NOMO-1 treated with dmso at 0.1 percent for 144 hours (cell line): ENCODE results near the gene RAD51B.

Experiments
- DNase-seq: peaks from one replicate; lab custom pipeline; 2025; ENCODE audit not compliant: unreplicated experiment; lab: John Stamatoyannopoulos, UW

The RAD51B gene

GRCh38 chr14:68771631-68772030, 952.1 kb downstream of the RAD51B start:
- no peak for DNase-seq

DNA sequence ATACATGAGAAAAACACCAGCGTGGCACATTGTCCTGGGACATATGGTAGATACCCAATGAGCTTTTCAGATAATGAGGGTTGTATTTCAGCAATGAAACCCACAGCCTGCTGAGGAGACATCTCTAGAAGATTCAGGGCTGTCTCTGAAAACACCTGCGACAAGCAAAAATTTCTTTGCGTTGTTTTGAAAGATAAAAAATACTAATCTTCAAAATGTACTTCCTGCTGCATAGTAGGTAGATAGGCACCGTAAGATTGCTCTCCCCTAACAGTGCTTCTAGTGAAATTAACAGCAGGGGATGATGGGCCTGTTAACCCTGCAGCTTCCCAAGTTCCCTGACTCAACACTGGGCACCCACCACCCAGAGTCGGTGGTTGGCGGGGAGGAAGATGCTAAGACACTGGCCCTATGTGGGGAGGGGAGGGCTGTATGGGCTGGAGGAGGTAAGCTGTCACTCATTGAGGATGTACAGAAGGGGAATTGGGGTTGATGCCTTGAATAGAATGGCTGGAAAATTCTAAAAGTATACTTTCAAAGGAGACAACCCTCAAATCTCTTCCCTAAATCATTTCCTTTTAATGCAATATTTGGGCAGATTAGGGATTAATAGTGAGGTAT, 953.3 kb downstream of the RAD51B start:
- no peak for DNase-seq

GRCh38 chr14:68774771-68775613, 955.4 kb downstream of the RAD51B start:
- no peak for DNase-seq

GRCh38 chr14:68775614-68776126, 956.1 kb downstream of the RAD51B start:
- no peak for DNase-seq

DNA sequence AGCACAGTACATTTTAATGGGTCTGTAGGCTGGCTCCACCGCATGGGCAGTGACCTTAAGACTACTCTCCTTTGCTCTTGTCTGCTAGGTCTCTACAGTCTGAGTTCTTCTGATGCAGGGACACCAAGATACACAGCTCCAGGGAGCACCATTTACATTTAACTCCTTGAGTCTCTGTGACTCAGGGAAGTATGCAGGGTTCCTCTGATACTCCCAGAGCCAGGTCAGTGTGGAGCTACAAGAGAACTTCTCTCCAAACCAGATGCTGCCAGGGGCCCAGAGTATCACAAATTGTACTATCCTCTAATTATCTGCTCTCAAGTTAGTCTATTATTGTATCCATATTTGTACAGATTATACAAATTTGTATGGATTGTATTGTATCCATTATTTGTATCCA, 958.1 kb downstream of the RAD51B start:
- no peak for DNase-seq
